ENCODE measurements around the gene DHRS7B. TPM values are rescaled to one million over a fixed set of nuclear protein-coding genes. Genes with fewer than 3 reads are reported as not detected.
A peak's percentile ranks its signal among the peaks of the same experiment; 100 is the strongest.
"Not testable (repeated sequence)": the region's sequence is repeated elsewhere in the genome, so short reads cannot be mapped to it uniquely, and the experiment has no call there.

The DHRS7B gene, protein sequence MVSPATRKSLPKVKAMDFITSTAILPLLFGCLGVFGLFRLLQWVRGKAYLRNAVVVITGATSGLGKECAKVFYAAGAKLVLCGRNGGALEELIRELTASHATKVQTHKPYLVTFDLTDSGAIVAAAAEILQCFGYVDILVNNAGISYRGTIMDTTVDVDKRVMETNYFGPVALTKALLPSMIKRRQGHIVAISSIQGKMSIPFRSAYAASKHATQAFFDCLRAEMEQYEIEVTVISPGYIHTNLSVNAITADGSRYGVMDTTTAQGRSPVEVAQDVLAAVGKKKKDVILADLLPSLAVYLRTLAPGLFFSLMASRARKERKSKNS
- polyA plus RNA-seq (2012; ENCODE audit: insufficient read depth, insufficient read length) = 29.3 TPM

DNA sequence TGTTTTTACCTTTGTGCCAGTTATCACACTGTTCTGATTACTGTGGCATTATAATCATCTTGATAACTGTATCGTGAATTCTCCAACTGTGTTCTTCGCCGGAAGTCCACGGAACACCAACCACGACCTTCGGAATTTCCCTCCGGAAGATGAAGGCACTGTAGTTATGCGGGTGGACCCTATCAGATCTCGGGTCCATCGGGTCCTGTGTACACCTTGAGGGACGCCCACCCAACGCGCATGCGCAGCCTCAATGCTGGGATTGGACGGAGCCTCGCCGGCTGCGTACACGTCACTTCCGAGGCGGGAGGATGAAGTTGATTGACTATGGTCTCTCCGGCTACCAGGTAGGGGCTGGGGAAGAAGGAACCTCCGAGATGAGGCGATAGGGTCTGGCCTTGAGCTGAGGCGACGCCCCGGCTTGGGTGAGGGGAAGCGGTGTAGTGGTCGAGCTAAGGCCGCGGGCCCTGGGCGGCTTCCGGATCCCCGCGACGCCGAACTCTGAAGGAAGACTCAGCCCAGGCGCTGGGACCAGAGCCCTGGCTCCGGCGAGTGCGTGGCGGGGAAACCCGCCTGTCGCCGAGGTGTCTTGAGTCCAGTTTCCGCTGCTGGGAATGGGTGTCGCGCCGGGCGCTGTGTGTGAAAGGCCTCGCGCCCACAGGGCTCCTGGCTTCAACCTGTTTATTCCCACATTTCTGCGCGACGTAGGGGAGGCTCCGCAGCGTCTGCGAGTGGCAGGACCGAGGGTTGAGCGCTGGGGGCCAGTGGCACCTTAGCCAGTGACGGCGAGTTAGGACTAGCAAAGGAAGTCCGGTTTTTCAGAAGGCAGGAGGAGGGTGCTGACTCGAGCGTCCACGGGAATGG is at the start of gene DHRS7B:
TSS of gene DHRS7B (plus strand) at position 320 of the 864 bp plus-strand sequence. CDS start at position 328, 8 bp downstream.
- peak; percentile 93 for DNase-seq (ENCODE audit: low read depth, low spot score)
- H3K4me3 ChIP-seq (ENCODE audit: low read length) = peak within 1 kb of the TSS; percentile 91

DNA sequence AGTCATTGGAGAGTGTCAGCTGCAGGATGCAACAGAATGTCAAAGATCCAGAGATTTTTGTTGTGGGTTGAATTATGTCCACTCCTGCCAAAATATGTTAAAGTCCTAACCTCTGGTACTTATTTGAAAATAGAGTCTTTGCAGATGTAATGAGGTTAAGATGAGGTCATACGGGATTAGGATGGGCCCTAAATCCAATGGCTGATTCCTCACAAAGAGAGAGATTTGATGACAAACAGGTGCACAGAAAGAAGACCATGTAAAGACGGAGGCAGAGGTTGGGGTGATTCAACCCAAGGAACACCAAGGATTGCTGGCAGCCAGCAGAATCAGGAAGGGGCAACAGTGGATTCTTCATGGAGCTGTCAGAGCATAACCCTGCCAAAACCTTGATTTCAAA is 49.5 kb upstream of the DHRS7B start:
- no peak overlapping the region for H3K4me3 ChIP-seq (ENCODE audit: low read length)
- no peak for DNase-seq (ENCODE audit: low read depth, low spot score)

DNA sequence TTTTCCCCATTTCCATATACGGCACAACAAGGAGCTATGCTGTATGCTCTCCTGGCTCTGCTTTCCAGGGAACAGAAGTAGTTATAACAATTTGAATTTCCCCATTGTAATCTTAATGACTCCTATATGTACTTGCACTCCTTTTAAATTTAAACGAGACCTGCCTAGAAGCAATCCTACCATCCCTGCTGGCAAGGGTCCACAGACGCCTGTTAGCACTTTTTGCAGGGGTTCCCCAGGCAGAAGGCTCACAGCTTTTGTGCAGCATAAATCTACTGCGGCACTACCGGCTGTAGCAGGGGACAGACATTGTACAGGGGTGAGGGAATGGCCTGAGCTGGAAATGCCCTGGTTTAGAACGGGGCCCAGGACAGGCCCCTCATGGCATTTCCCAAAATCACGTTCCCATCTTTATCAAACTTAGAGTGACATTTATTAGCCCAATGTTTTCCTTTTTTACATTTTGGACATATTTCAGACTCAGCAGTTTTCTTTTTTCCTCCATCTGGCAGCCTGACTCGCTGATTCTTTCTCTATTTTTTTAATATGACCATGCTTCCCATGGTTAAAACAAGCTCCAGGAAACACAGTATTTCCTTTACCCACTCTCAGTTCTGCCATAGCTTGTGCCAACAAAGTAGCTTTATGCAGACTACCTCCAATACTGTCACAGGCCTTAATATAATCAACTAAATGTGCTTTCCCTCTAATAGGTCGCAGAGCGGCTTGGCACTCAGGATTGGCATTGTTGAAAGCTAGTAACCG is 48.6 kb upstream of the DHRS7B start:
- DNase-seq (ENCODE audit: low read depth, low spot score) = no peak
- H3K4me3 ChIP-seq (ENCODE audit: low read length) = no peak overlapping the region

DNA sequence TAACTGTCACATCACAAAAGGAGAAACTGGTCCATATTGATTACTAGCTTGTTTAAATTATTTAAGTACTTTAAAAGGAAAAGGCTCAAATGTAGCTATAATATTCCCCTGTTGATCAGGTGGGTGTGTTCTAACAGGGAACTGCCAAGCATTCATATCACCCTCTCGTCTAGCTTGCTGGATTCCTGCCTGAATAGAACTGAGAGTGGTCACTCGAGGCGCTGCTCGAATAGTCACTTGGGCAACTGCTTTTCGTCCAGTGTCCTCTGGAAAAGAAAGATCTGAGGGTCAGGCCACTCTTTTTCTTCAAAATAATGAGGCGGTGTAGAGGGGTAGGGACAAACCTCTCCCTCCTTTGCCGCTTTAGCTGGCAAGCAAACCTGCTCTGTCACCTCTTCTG is 47.6 kb upstream of the DHRS7B start:
- no peak for DNase-seq (ENCODE audit: low read depth, low spot score)
- H3K4me3 ChIP-seq (ENCODE audit: low read length) = no peak overlapping the region

DNA sequence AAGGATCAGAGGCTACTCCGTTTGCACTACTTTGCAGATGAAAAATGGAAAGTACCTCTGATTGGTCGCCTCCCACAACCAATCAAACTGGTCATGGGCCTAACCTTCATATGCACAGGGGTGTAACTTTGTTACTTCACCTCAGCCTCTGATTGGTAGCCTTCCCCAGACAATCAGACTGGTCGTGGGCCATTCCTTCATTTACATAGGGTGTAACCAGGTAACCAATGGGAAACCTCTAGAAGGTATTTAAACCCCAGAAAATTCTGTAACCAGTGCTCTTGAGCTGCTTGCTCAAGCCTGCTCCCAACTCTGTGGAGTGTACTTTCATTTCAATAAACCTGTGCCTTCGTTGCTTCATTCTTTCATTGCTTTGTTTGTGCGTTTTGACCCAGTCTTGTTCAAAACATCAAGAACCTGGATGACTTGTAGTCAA is 44.7 kb upstream of the DHRS7B start:
- DNase-seq (ENCODE audit: low read depth, low spot score) = no peak
- no peak overlapping the region for H3K4me3 ChIP-seq (ENCODE audit: low read length)

DNA sequence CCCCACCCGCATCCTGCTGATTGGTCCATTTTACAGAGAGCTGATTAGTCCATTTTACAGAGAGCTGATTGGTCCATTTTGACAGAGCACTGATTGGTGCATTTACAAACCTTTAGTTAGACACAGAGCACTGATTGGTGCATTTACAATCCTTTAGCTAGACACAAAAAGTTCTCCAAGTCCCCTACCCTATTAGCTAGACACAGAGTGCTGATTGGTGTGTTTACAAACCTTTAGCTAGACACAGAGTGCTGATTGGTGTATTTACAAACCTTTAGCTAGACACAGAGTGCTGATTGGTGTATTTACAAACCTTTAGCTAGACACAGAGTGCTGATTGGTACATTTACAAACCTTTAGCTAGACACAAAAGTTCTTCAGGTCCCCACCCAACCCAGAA is 41.5 kb upstream of the DHRS7B start:
- not testable (repeated sequence) for H3K4me3 ChIP-seq (ENCODE audit: low read length); DNase-seq (ENCODE audit: low read depth, low spot score)

DNA sequence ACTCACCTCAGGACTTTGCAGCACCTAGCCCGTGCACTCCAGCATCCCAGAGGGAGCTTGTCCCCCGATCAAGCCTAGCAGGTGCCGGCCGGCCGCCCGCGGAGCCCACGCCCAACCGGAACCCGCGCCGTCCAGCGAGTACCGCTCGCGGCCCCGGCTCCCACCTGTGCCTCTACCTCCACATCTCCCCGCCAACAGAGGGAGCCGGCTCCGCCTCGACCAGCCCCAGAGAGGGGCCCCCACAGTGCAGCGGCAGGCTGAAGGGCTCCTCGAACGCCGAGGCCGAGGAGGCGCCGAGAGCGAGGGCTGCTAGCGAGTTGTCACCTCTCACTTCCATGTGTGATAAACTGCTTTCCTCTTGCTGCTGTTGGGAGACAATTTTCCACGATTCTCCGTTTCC is 41.1 kb upstream of the DHRS7B start:
- no peak overlapping the region for H3K4me3 ChIP-seq (ENCODE audit: low read length)
- DNase-seq (ENCODE audit: low read depth, low spot score) = no peak

DNA sequence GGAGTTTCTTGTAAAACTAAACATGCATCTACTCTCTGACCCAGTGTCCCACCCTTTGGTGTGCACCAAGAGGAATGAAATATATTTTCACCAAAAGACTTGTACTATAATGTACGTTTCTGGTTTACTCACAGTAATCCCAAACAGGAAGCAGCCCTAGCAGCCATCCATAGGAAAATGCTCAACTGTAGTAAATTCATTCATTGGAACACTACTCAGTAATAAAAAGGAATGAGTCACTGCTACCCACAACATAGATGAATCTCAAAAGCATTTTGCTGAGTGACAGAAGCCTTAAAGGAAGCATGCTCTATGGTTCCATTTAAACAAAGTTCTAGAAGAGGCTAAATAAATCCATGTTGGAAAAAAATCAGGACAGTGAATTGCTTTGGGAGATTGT is 37.6 kb upstream of the DHRS7B start:
- DNase-seq (ENCODE audit: low read depth, low spot score) = no peak

DNA sequence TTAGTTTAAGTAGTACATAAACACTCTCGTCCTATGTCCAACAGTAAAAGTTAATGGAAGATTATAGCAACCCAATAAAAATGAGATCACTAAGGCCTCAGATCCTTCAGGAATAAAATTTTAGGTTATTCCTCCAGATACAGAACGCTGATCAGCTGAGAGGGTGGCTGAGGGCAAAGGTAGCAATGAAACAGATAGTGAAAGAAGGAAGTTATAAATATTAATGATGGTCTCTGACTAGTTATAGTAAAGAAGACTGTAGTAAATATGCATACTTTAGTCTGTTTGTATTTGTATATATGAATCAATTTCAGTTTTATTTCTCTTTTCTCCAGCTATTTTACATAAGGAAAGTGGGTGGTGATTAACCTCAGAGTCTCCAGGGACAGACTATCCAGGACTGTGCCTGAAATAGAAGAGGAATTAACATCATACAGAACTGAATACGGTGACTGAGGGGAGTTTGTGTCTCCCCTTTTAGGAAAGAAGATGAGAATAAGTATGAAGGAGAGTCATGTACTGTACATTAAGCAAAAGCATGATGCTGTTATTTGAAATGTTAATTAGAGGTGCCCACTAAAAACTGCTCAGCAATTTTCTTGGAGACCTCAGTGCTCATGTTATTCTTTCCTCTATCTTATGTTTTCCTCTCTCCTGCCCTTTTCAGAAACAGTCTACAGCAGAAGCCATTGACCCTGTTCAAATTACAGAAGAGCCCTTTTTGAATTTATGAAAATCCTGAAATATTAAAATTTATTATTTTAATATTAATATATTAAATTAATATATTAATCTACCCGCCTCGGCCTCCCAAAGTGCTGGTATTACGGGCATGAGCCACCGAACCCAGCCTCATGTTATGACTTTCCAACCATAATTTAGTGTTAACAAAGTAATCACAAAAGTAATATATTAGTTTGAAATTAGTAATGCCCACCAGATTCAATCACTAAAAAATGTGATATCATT is 36.5 kb upstream of the DHRS7B start:
- no peak overlapping the region for H3K4me3 ChIP-seq (ENCODE audit: low read length)
- DNase-seq (ENCODE audit: low read depth, low spot score) = no peak

More for the DNA sequence above, 37.6 kb upstream of the DHRS7B start:
- no peak overlapping the region for H3K4me3 ChIP-seq (ENCODE audit: low read length)

DNA sequence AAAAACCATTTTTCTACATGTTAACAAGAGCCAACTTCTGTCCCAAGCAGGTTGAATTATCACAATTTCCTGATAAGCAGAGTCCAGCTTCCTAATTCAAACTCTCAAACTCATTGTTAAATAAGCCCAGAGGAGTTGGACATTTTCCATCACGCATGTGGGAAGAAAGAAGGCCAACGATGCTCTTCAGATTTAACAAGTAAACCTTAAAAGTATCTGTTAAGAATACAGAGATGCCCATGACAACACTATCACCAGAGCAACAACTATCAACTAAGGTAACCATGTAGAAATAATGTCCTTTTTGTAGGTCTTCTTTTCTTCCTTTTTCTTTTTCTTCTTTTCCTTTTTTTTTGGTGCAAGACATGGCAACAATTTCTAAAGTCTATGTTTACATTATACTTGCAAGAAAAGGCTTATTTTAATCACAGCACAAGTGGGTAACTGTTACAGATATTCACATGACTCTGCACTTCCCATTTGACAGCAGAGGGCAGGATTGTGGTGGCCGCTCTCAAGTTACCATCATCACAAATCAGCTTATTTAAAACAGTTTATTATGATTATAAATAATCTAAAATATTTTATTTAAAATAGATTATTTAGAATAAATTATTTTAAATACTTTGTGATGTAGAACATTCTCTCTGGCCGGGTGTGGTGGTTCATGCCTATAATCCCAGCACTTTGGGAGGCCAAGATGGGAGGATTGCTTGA is 35.7 kb upstream of the DHRS7B start:
- H3K4me3 ChIP-seq (ENCODE audit: low read length) = no peak overlapping the region
- DNase-seq (ENCODE audit: low read depth, low spot score) = no peak

DNA sequence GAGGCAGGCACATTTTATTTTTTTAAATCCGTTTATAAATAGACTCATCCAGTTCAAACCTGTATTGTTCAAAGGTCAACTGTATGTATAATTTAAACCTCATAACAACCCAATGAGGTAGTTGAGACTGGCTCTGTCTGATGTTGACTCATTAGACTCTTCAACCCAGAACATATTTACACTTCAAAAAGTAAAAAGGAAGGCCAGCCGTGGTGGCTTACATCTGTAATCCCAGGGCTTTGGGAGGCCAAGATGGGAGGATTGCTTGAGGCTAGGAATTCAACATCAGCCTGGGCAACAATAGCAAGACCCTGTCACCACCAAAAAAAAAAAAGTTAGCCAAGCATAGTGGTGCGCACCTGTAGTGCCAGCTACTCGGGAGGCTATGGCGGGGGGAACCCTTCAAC is 32.5 kb upstream of the DHRS7B start:
- no peak overlapping the region for H3K4me3 ChIP-seq (ENCODE audit: low read length)
- no peak for DNase-seq (ENCODE audit: low read depth, low spot score)

DNA sequence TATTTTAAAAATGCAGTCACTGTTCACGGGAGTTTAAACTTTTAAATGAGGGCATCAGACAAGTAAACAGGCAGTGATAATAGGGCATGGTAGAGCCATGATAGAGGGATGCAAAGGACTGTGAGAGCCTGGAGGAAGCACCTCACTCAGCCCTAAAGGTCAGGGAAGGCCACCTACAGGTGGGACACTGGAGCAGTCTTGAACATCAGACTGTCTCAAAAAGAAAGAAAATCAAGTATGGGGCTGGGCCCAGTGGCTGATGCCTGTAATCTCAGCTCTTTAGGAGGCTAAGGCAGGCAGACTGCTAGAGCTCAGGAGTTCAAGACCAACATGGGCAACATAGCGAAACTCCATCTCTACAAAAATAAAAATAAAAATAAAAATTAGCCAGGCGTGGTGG is 31.0 kb upstream of the DHRS7B start:
- no peak overlapping the region for H3K4me3 ChIP-seq (ENCODE audit: low read length)
- DNase-seq (ENCODE audit: low read depth, low spot score) = peak; percentile 14

DNA sequence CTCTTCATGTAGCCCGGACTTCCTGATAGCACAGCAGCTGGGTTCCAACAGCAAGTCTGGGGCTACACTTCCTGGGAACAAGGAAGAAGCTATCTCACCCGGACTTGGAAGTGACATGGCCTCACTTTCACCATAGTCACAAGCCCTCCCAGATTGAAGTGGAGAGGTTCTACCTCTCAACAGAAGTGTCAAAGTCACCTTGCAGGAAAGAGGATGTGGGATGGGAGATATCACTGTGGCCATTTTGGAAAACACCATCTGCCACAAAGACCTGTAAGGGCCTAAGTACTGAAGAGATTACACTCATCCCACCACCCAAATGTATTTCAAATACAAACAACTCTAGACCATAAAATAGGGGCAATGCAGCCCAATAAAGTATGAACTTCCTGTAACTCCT is 29.9 kb upstream of the DHRS7B start:
- no peak overlapping the region for H3K4me3 ChIP-seq (ENCODE audit: low read length)
- DNase-seq (ENCODE audit: low read depth, low spot score) = peak; percentile 7

DNA sequence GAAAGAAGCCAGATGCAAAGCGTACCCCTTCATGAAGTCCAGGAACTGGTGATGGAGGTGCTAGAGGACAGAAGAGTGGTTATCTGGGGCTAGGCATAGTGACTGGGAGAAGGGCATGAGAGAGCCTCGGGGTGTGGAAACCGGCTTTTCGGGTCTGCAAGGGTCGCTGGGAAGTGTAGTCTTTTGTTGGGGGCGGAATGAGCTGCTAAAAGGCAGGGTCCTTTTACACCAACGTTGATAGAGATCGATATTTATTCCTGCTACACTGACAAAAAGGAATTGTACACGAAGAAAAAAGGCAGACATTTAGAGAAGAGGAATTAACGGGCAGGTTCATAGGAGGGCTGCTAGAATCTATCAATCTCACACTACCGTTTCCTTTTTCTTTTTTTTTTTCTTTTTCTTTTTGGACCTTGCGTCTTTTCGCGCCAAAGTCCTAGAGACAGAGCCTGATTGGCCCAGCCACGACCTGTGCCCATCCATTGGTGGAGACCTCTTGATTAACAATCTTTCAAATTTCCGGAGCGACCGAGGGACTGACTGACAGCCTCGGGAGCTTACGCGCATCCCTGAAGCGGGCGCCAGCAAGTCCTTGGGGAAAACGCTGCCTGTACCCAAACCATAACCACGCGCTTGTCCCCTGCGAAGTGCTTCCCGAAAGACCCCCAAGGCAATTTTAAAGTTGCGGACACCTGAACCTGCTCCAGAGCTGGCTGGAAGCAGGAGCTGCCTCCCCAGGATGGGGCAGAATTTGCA is 27.7 kb upstream of the DHRS7B start:
- DNase-seq (ENCODE audit: low read depth, low spot score) = peak; percentile 90
- H3K4me3 ChIP-seq (ENCODE audit: low read length) = peak overlapping the region; percentile 65

DNA sequence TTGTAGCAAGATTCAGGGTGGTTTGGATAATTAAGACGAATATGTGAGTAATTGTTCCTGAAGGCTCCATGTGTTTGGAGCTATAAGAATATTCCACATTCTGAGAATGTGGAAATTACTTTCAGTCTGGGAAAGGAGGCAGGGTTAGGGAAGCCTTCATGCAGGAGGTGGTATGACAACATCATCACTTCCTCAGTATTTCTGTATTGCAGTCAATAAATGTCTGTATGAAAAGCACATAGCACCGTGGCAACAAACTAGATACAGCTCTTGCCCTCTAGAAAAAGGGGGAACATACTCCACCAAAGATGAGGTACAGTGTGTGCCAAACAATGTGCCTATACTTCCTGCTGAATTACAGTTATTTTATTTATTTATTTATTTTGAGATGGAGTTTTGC is 26.1 kb upstream of the DHRS7B start:
- no peak overlapping the region for H3K4me3 ChIP-seq (ENCODE audit: low read length)
- no peak for DNase-seq (ENCODE audit: low read depth, low spot score)

DNA sequence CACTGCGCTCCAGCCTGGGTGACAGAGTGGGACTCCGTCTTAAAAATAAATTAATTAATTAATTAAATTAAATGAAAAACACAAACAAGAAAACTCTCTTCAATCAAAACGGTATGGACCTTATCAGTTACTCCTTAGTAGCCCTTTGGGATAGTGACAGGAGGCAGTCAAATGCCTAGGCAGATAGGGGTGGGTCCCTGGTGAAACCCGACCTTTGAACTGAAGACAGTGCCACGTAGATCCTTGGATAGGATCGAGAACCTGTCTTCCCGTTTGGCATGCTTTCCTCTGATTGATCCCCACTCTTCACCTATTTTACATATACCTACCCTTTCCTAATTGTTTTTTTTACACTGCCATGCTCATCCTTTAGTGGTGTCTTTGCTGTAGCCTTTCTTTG is 22.2 kb upstream of the DHRS7B start:
- no peak overlapping the region for H3K4me3 ChIP-seq (ENCODE audit: low read length)
- no peak for DNase-seq (ENCODE audit: low read depth, low spot score)
